HG03432 (cell line): ENCODE measurements around the gene PLIN4.

Source experiments
- ATAC-seq: cut with Tn5 transposase; IDR thresholded peaks from one replicate; pipeline ENCODE4 v1.9.1; 2021; ENCODE audit warnings: mild to moderate bottlenecking, moderate library complexity; ENCODE audit not compliant: unreplicated experiment

PLIN4 gene

GRCh38 chr19:4507804-4508203, 10.5 kb downstream of the PLIN4 start:
- no peak for ATAC-seq

GRCh38 chr19:4507150-4507452, 11.2 kb downstream of the PLIN4 start:
- ATAC-seq = no peak

GRCh38 chr19:4506449-4507149, 11.7 kb downstream of the PLIN4 start:
- no peak for ATAC-seq

GRCh38 chr19:4505570-4506448, 12.5 kb downstream of the PLIN4 start:
- no peak for ATAC-seq

- ATAC-seq = no peak
These were observed 13.3 kb downstream of the PLIN4 start for GRCh38 chr19:4504891-4505569.

- no peak for ATAC-seq
These were observed 14.0 kb downstream of the PLIN4 start for GRCh38 chr19:4504297-4504701.

GRCh38 chr19:4503825-4504170, 14.5 kb downstream of the PLIN4 start:
- no peak for ATAC-seq

- ATAC-seq = no peak
These were observed 15.0 kb downstream of the PLIN4 start for GRCh38 chr19:4503132-4503824.

- no peak for ATAC-seq
These were observed 15.8 kb downstream of the PLIN4 start for GRCh38 chr19:4502282-4503131.

- ATAC-seq = no peak
These were observed 16.6 kb downstream of the PLIN4 start for GRCh38 chr19:4501691-4502090.

- no peak for ATAC-seq
These were observed 17.3 kb downstream of the PLIN4 start for GRCh38 chr19:4500841-4501591.

- no peak for ATAC-seq
These were observed 18.4 kb downstream of the PLIN4 start for GRCh38 chr19:4499855-4500254.

GRCh38 chr19:4499318-4499717, 19.0 kb downstream of the PLIN4 start:
- ATAC-seq = no peak

- no peak for ATAC-seq
These were observed 19.6 kb downstream of the PLIN4 start for GRCh38 chr19:4498694-4499093.

GRCh38 chr19:4497770-4498389, 20.4 kb downstream of the PLIN4 start:
- no peak for ATAC-seq

- no peak for ATAC-seq
These were observed 22.0 kb downstream of the PLIN4 start for GRCh38 chr19:4496304-4496703.

- ATAC-seq = no peak
These were observed 22.8 kb downstream of the PLIN4 start for GRCh38 chr19:4495471-4495870.

GRCh38 chr19:4494691-4495064, 23.6 kb downstream of the PLIN4 start:
- ATAC-seq = no peak

- ATAC-seq = no peak
These were observed 24.2 kb downstream of the PLIN4 start for GRCh38 chr19:4493929-4494690.
